ENCODE data around the gene JUP.

JUP gene

DNA sequence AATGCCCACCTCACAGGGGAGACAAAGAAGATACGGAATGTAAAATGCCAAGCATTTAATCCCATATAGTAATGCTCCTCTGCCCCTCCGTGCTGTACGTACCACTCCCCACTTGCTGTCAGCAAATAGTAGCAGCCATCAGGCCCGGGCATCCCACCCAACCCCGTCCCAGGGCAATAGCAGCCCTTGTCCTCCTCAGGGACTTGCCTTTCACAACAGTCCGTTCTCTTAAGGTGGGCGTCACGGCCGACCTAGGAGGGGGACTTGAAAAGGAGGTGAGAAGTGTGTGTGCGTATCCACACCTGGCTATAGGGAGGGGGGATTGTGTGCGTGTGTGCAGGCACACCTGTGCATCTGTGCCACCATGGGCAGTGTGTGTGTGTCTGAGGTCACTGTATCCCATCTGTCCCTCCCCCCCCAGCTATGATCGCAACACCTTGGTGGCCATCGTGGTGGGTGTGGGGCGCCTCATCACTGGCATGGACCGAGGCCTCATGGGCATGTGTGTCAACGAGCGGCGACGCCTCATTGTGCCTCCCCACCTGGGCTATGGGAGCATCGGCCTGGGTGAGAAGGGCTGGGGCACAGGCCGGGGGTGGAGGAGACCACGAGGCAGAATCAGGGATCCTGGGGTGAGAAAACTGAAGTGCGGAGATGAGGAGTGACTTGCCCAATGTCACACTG is 30.3 kb upstream of the JUP start:
- H3K9me3 Mint-ChIP-seq: no peaks in the 10 kb centered on the region
- TF ChIP-seq, protein P1, sequence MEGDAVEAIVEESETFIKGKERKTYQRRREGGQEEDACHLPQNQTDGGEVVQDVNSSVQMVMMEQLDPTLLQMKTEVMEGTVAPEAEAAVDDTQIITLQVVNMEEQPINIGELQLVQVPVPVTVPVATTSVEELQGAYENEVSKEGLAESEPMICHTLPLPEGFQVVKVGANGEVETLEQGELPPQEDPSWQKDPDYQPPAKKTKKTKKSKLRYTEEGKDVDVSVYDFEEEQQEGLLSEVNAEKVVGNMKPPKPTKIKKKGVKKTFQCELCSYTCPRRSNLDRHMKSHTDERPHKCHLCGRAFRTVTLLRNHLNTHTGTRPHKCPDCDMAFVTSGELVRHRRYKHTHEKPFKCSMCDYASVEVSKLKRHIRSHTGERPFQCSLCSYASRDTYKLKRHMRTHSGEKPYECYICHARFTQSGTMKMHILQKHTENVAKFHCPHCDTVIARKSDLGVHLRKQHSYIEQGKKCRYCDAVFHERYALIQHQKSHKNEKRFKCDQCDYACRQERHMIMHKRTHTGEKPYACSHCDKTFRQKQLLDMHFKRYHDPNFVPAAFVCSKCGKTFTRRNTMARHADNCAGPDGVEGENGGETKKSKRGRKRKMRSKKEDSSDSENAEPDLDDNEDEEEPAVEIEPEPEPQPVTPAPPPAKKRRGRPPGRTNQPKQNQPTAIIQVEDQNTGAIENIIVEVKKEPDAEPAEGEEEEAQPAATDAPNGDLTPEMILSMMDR (IDR thresholded peaks at IDR 0.05; ENCODE audit: unreplicated experiment in 3 of 3): no peak
- H3K4me3 Mint-ChIP-seq: peak overlapping the region in 1 of 3 experiments; percentile 55
- H3K36me3 Mint-ChIP-seq (ENCODE audit: low read depth): peaks cover 22% of the 10 kb centered on the region
- peaks cover 16% of the 10 kb centered on the region for H3K4me1 Mint-ChIP-seq
- H3K27me3 Mint-ChIP-seq (ENCODE audit: low read depth): no peaks in the 10 kb centered on the region
- no peak overlapping the region for H3K27ac Mint-ChIP-seq

DNA sequence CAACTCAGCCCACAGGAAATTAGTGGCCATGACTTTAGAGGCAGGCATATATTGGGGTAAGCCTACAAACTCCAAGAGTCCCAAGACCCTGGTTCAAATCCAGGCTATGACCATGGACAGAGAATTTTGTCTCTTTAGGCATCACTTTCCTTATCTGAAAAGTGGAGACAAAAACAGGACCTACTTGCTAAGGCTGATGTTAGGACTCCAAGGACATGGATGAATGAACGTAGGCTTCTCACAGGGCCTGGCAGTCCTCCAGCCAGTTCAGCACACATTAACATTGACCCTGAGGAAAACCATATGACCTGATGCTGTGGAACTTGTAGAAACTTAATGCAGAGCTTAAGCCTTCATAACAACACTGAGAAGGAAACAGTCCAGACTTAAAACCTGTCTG is 27.7 kb upstream of the JUP start:
- Mint-ChIP-seq H3K36me3 (ENCODE audit: low read depth) (peaks cover 23% of the 10 kb centered on the region), H3K4me3 (peak overlapping the region; percentile 93 to 100 (median 99)), H3K4me1 (peaks cover 30% of the 10 kb centered on the region), H3K27me3 (ENCODE audit: low read depth) (no peaks in the 10 kb centered on the region), H3K9me3 (no peaks in the 10 kb centered on the region), H3K27ac (peak overlapping the region; percentile 99 to 100 (median 99))
- TF ChIP-seq, protein P1 (IDR thresholded peaks at IDR 0.05; ENCODE audit: unreplicated experiment in 3 of 3): no peak

DNA sequence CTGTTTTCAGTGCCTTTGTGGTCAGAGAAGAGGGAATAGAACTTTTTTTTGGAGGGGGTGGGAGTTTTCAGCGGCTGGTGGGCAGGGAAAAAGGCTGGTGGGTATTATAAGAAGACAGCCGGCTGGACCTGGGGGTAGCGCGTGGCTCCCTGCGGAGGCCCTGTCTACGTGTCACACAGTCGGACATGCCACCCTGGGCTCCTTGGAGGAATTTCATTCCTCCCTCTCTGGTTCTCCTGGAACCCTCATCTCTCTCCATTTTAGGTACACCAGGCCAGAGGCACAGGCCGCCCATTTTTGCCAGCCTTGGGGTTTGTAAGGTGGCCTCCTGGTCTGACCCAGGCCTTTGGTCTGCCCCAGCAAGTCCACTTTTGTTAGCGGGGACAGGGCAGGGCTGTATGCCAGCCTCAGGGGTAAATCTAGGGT is 27.2 kb upstream of the JUP start:
- Mint-ChIP-seq H3K27ac (peak overlapping the region; percentile 99 to 100 (median 99)), H3K9me3 (no peaks in the 10 kb centered on the region), H3K4me1 (peaks cover 30% of the 10 kb centered on the region), H3K4me3 (peak overlapping the region; percentile 93 to 100 (median 99)), H3K27me3 (ENCODE audit: low read depth) (no peaks in the 10 kb centered on the region), H3K36me3 (ENCODE audit: low read depth) (peaks cover 23% of the 10 kb centered on the region)
- TF ChIP-seq, protein P1 (IDR thresholded peaks at IDR 0.05; ENCODE audit: unreplicated experiment in 3 of 3): no peak

DNA sequence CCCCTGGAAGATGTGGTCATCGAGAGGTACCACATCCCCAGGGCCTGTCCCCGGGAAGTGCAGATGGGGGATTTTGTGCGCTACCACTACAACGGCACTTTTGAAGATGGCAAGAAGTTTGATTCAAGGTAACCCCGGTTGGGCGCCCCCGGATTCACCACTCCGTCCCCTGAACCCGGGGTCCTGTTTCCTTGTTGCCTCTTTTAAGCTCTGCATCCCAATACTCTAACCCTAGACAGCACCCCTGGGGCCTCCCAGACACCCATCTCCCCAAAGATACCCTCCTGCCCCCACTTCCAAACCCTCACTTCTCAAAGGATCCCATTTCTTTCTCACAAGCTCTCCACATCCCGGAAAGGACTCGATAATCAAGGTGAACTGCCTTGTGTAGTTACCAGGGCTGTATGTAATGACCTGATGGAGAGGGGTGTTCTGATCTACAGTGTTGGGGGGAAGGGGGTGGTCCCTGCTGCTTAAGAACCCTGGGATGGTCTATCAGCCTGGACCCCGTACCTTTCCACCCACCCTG is 26.7 kb upstream of the JUP start:
- Mint-ChIP-seq H3K4me1 (peaks cover 30% of the 10 kb centered on the region), H3K27ac (peak overlapping the region; percentile 99 to 100 (median 99)), H3K36me3 (ENCODE audit: low read depth) (peaks cover 21% of the 10 kb centered on the region), H3K27me3 (ENCODE audit: low read depth) (no peaks in the 10 kb centered on the region), H3K4me3 (peak overlapping the region; percentile 93 to 100 (median 99)), H3K9me3 (no peaks in the 10 kb centered on the region)
- TF ChIP-seq, protein P1 (IDR thresholded peaks at IDR 0.05; ENCODE audit: unreplicated experiment in 3 of 3): no peak

DNA sequence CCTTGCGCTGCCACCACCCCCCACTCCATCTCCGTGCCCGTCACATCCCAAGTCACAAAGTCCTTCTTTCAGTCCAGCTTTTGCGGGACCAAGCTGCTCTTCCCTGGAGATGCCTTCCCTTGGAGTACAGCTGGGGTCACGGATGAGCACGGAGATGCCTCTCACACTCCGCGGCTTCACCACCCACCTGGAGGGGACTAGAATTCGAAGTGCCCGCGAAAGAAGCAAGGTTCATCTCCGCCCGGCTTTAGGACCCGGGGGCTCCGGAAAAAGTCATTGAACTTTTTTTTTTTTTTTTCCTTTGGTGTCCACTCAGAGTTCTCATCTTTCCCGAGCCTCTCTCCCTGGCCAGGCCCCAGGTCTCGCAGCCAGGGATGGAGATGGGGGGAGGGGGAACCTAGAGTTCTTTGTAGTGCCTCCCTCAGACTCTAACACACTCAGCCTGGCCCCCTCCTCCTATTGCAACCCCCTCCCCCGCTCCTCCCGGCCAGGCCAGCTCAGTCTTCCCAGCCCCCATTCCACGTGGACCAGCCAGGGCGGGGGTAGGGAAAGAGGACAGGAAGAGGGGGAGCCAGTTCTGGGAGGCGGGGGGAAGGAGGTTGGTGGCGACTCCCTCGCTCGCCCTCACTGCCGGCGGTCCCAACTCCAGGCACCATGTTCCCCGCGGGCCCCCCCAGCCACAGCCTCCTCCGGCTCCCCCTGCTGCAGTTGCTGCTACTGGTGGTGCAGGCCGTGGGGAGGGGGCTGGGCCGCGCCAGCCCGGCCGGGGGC is 26.1 kb upstream of the JUP start, which contains the start of gene FKBP10:
Gene FKBP10 (plus strand): TSS at position 624 of the 771 bp plus-strand sequence. CDS start 31 bp downstream, at position 655.
- Mint-ChIP-seq H3K27ac (peak within 1 kb of the TSS; percentile 99 to 100 (median 99)), H3K4me3 (peak within 1 kb of the TSS; percentile 93 to 100 (median 99)), H3K9me3 (no peaks in the 10 kb centered on the region), H3K4me1 (peaks cover 30% of the 10 kb centered on the region), H3K36me3 (ENCODE audit: low read depth) (peaks cover 19% of the 10 kb centered on the region), H3K27me3 (ENCODE audit: low read depth) (no peaks in the 10 kb centered on the region)
- TF ChIP-seq, protein P1 (IDR thresholded peaks at IDR 0.05; ENCODE audit: unreplicated experiment in 3 of 3): no peak

Data from nephron (organoid).